H9 (cell line): ENCODE measurements around the gene OCIAD1. TPM values are rescaled to one million over a fixed set of nuclear protein-coding genes. Genes with fewer than 3 reads are reported as not detected.

Experiments
- DNase-seq: peaks from one replicate; pipeline ENCODE4 v3.0.0-alpha.2; 2017
- H2AFZ ChIP-seq: one replicate; pipeline ENCODE4 v1.6.1; 2013; ENCODE audit warnings: mild to moderate bottlenecking, low read length, control low read depth, moderate library complexity
- H2AK5ac ChIP-seq: 2 replicates; pipeline ENCODE4 v1.6.1; 2013; ENCODE audit warnings: low read length, control low read depth, mixed read lengths; ENCODE audit not compliant: insufficient read length
- H2BK120ac ChIP-seq: one replicate; pipeline ENCODE4 v1.6.1; 2013; ENCODE audit warnings: low read depth, mild to moderate bottlenecking, low read length, control low read depth, inconsistent platforms; ENCODE audit not compliant: poor library complexity, severe bottlenecking
- H2BK12ac ChIP-seq: 2 replicates; pipeline ENCODE4 v1.6.1; 2013; ENCODE audit warnings: low read length, control low read depth, mixed read lengths, low read depth; ENCODE audit not compliant: insufficient read length
- H2BK15ac ChIP-seq: 2 replicates; pipeline ENCODE4 v1.6.1; 2013; ENCODE audit warnings: low read depth, low read length, control low read depth
- H2BK20ac ChIP-seq: one replicate; pipeline ENCODE4 v1.6.1; 2013; ENCODE audit warnings: low read depth, mild to moderate bottlenecking, low read length, control low read depth, inconsistent platforms; ENCODE audit not compliant: poor library complexity, severe bottlenecking
- H2BK5ac ChIP-seq: 2 replicates; pipeline ENCODE4 v1.6.1; 2013; ENCODE audit warnings: low read length, control low read depth, mixed read lengths; ENCODE audit not compliant: insufficient read length
- H3K14ac ChIP-seq: 2 replicates; pipeline ENCODE4 v1.6.1; 2013; ENCODE audit warnings: low read length, control low read depth; ENCODE audit not compliant: insufficient read depth
- H3K18ac ChIP-seq: 2 replicates; pipeline ENCODE4 v1.6.1; 2013; ENCODE audit warnings: low read depth, mild to moderate bottlenecking, mixed read lengths, low read length, control low read depth; ENCODE audit not compliant: insufficient read length
- H3K23ac ChIP-seq: 2 replicates; pipeline ENCODE4 v1.6.1; 2013; ENCODE audit warnings: low read length, control low read depth, mixed read lengths, low read depth; ENCODE audit not compliant: insufficient read length
- H3K23me2 ChIP-seq: 2 replicates; pipeline ENCODE4 v1.6.1; 2013; ENCODE audit warnings: low read depth, mild to moderate bottlenecking, mixed read lengths, low read length, control low read depth; ENCODE audit not compliant: insufficient read length, poor library complexity, severe bottlenecking
- H3K27ac ChIP-seq: 2 replicates; pipeline ENCODE4 v1.5.1; 2013; ENCODE audit warnings: low read length, control low read depth, mixed read lengths, low read depth; ENCODE audit not compliant: insufficient read length
- H3K27me3 ChIP-seq: 2 replicates; pipeline ENCODE4 v1.6.1; 2013; ENCODE audit warnings: low read length, control low read depth, inconsistent platforms; ENCODE audit not compliant: insufficient read depth
- H3K4ac ChIP-seq: 2 replicates; pipeline ENCODE4 v1.6.1; 2013; ENCODE audit warnings: low read depth, mild to moderate bottlenecking, control low read depth, inconsistent platforms, low read length, moderate library complexity
- H3K4me1 ChIP-seq: 2 replicates; pipeline ENCODE4 v1.6.1; 2013; ENCODE audit warnings: low read length, control low read depth, inconsistent platforms; ENCODE audit not compliant: insufficient read depth
- H3K4me2 ChIP-seq: 2 replicates; pipeline ENCODE4 v1.6.1; 2013; ENCODE audit warnings: low read length, control low read depth, mixed read lengths; ENCODE audit not compliant: insufficient read length, insufficient read depth
- H3K56ac ChIP-seq: 2 replicates; pipeline ENCODE4 v1.6.1; 2013; ENCODE audit warnings: low read depth, mild to moderate bottlenecking, mixed read lengths, low read length, control low read depth; ENCODE audit not compliant: insufficient read length
- H3K79me1 ChIP-seq: 2 replicates; pipeline ENCODE4 v1.6.1; 2013; ENCODE audit warnings: low read depth, mild to moderate bottlenecking, moderate library complexity, low read length, control low read depth, inconsistent platforms; ENCODE audit not compliant: insufficient read depth, poor library complexity, severe bottlenecking
- H3K79me2 ChIP-seq: 2 replicates; pipeline ENCODE4 v1.6.1; 2013; ENCODE audit warnings: low read length, control low read depth, inconsistent platforms; ENCODE audit not compliant: insufficient read depth
- H3K9ac ChIP-seq: 2 replicates; pipeline ENCODE4 v1.6.1; 2013; ENCODE audit warnings: low read length, control low read depth, mixed read lengths; ENCODE audit not compliant: insufficient read length; ENCODE audit errors: extremely low read depth
- H3K9me3 ChIP-seq: one replicate; pipeline ENCODE4 v1.6.1; 2013; ENCODE audit warnings: low read depth, low read length, inconsistent platforms; ENCODE audit not compliant: control insufficient read depth
- H3T11ph ChIP-seq: one replicate; pipeline ENCODE4 v1.6.1; 2013; ENCODE audit warnings: mild to moderate bottlenecking, low read length, control low read depth, inconsistent platforms
- H4K20me1 ChIP-seq: one replicate; pipeline ENCODE4 v1.6.1; 2013; ENCODE audit not compliant: control insufficient read depth, insufficient read length, insufficient read depth
- H4K5ac ChIP-seq: 2 replicates; pipeline ENCODE4 v1.6.1; 2013; ENCODE audit warnings: low read depth, mild to moderate bottlenecking, mixed read lengths, low read length, control low read depth; ENCODE audit not compliant: insufficient read length
- H4K8ac ChIP-seq: replicated peaks from 2 replicates; pipeline ENCODE4 v1.6.1; 2013; ENCODE audit warnings: low read length, control low read depth, mixed read lengths, low read depth; ENCODE audit not compliant: insufficient read length
- H4K91ac ChIP-seq: 2 replicates; pipeline ENCODE4 v1.6.1; 2013; ENCODE audit warnings: low read depth, mild to moderate bottlenecking, moderate library complexity, mixed read lengths, low read length, control low read depth; ENCODE audit not compliant: insufficient read length
- H3K27ac Mint-ChIP-seq, 3 experiments: 2 replicates in 2 of 3; 3 replicates in 1 of 3; pipeline ENCODE4 v1.8.0; 2020 to 2021; ENCODE audit warnings: mixed read lengths in 3 of 3, mild to moderate bottlenecking in 1 of 3, moderate library complexity in 1 of 3
- H3K27me3 Mint-ChIP-seq: 2 replicates; pipeline ENCODE4 v1.8.0; 2021; ENCODE audit warnings: low read depth, mild to moderate bottlenecking, moderate library complexity, mixed read lengths
- H3K36me3 Mint-ChIP-seq, 3 experiments: 2 replicates in 2 of 3; 3 replicates in 1 of 3; pipeline ENCODE4 v1.8.0; 2020 to 2021; ENCODE audit warnings: low read depth in 3 of 3, mixed read lengths in 3 of 3; ENCODE audit not compliant: insufficient read depth in 1 of 3
- H3K4me1 Mint-ChIP-seq, 2 experiments: 2 replicates each; pipeline ENCODE4 v1.8.0; 2020; ENCODE audit warnings: mixed read lengths in 2 of 2
- H3K4me3 Mint-ChIP-seq, 2 experiments: 2 replicates in 1 of 2; 3 replicates in 1 of 2; pipeline ENCODE4 v1.8.0; 2020 to 2021; ENCODE audit warnings: mild to moderate bottlenecking in 2 of 2, mixed read lengths in 2 of 2, moderate library complexity in 1 of 2
- H3K9me3 Mint-ChIP-seq, 2 experiments: 2 replicates in 1 of 2; 3 replicates in 1 of 2; pipeline ENCODE4 v1.8.0; 2020; ENCODE audit warnings: mild to moderate bottlenecking in 2 of 2, mixed read lengths in 2 of 2, moderate library complexity in 1 of 2
- CTCF ChIP-seq: fragments of 200-600 bp; sonication (generic); conservative IDR thresholded peaks from 3 replicates; pipeline ENCODE4 v1.8.0; 2021; ENCODE audit warnings: antibody characterized with exemption, mild to moderate bottlenecking
- WGBS: extraction: QIAGEN DNeasy Blood & Tissue Kit; methylation state at CpG from one replicate; pipeline ENCODE4 v1.1.7; 2013; ENCODE audit warnings: missing lambda C conversion rate, low lambda C conversion rate, mixed read lengths; ENCODE audit not compliant: insufficient read length; ENCODE audit errors: extremely low coverage; 5-methylcytosine and 5-hydroxymethylcytosine counted together
- total RNA-seq: library from RNA; stranded (reverse); gene quantifications from 2 replicates; pipeline ENCODE4 v1.2.1, GENCODE V29; 2021

Gene OCIAD1
- total RNA-seq, 1 experiment from 2014 or later = 169 TPM

GRCh38 chr4:48812866-48813265, 18.0 kb upstream of the OCIAD1 start:
- Histone ChIP-seq H2AK5ac (no peak overlapping the region), H3K9ac (no peak overlapping the region), H3K27ac (no peak overlapping the region), H2BK12ac (no peak overlapping the region), H2BK5ac (no peak overlapping the region), H3K79me2 (no peaks in the 10 kb centered on the region), H4K5ac (no peak overlapping the region), H2BK20ac (no peak overlapping the region), H3K79me1 (no peaks in the 10 kb centered on the region), H3K9me3 (no peaks in the 10 kb centered on the region), H3T11ph (no peak overlapping the region), H3K14ac (no peak overlapping the region), H3K4ac (no peak overlapping the region), H3K23ac (no peak overlapping the region), H3K27me3 (no peaks in the 10 kb centered on the region; the same call in 1 of the 2 replicates), H2AFZ (no peak overlapping the region), H2BK120ac (no peak overlapping the region), H3K23me2 (no peaks in the 10 kb centered on the region), H3K4me1 (no peaks in the 10 kb centered on the region), H4K20me1 (peaks cover 3% of the 10 kb centered on the region), H3K4me2 (no peak overlapping the region), H3K56ac (no peak overlapping the region), H3K18ac (no peak overlapping the region), H4K91ac (no peak overlapping the region), H2BK15ac (no peak overlapping the region), H4K8ac (no peak overlapping the region)
- no peaks in the 10 kb centered on the region for H3K36me3 Mint-ChIP-seq
- no CpG with 5 or more reads among the region's 6 CpGs for WGBS
- no peaks in the 10 kb centered on the region for H3K9me3 Mint-ChIP-seq
- no peak overlapping the region for H3K4me3 Mint-ChIP-seq
- no peaks in the 10 kb centered on the region for H3K27me3 Mint-ChIP-seq
- no peak for DNase-seq
- TF ChIP-seq CTCF = no peak
- H3K4me1 Mint-ChIP-seq = peaks cover 8 to 9% of the 10 kb centered on the region in 2 experiments
- H3K27ac Mint-ChIP-seq = no peak overlapping the region; a peak in 1 of 7 replicates
